Stimulated activated naive CD8-positive, alpha-beta T cell treated with anti-CD3 and anti-CD28 coated beads, Interleukin-15, Interleukin-2, amounts not matched to agents 100 ng/mL and 50 ng/mL, for 24 hours (primary cell): Measurements from ENCODE around the gene CLDND2.
"Not testable (repeated sequence)": the region's sequence is repeated elsewhere in the genome, so short reads cannot be mapped to it uniquely, and the experiment has no call there.

Experiments used
- H3K27ac Mint-ChIP-seq: one replicate; pipeline ENCODE4 v1.8.0; 2021; ENCODE audit warnings: mild to moderate bottlenecking, mixed read lengths
- H3K27me3 Mint-ChIP-seq: one replicate; pipeline ENCODE4 v1.8.0; 2021; ENCODE audit warnings: mixed read lengths
- H3K36me3 Mint-ChIP-seq: one replicate; pipeline ENCODE4 v1.8.0; 2021; ENCODE audit warnings: low read depth, mixed read lengths
- H3K4me1 Mint-ChIP-seq: one replicate; pipeline ENCODE4 v1.8.0; 2021; ENCODE audit warnings: low read depth, mixed read lengths
- H3K4me3 Mint-ChIP-seq: one replicate; pipeline ENCODE4 v1.8.0; 2021; ENCODE audit warnings: mild to moderate bottlenecking, mixed read lengths
- H3K9me3 Mint-ChIP-seq: one replicate; pipeline ENCODE4 v1.8.0; 2021; ENCODE audit warnings: mixed read lengths

Gene CLDND2

GRCh38 chr19:51368366-51369282 is at the start of gene CLDND2:
CLDND2 (minus strand) TSS chr19:51369003; CDS start chr19:51368577, 426 bp downstream.
- peaks cover 36% of the 10 kb centered on the region for H3K36me3 Mint-ChIP-seq
- H3K4me1 Mint-ChIP-seq: peaks cover 76% of the 10 kb centered on the region

GRCh38 chr19:51417810-51418157 is 49.0 kb upstream of the CLDND2 start:
- Mint-ChIP-seq H3K4me1 (peaks cover 32% of the 10 kb centered on the region), H3K36me3 (no peaks in the 10 kb centered on the region), H3K27ac (peak overlapping the region; percentile 63), H3K4me3 (no peak overlapping the region), H3K9me3 (no peaks in the 10 kb centered on the region), H3K27me3 (peaks cover 6% of the 10 kb centered on the region)

More at GRCh38 chr19:51368366-51369282, at the start of gene CLDND2:
- Mint-ChIP-seq H3K27ac (peak within 1 kb of the TSS; percentile 94), H3K27me3 (no peaks in the 10 kb centered on the region), H3K9me3 (no peaks in the 10 kb centered on the region), H3K4me3 (peak within 1 kb of the TSS; percentile 94)

- Mint-ChIP-seq H3K9me3 (no peaks in the 10 kb centered on the region), H3K4me3 (peak within 1 kb of the TSS; percentile 66), H3K4me1 (peaks cover 32% of the 10 kb centered on the region), H3K27ac (peak within 1 kb of the TSS; percentile 63), H3K36me3 (no peaks in the 10 kb centered on the region), H3K27me3 (peaks cover 6% of the 10 kb centered on the region)
Measured at GRCh38 chr19:51417107-51417809, 48.5 kb upstream of the CLDND2 start, which contains the start of gene SIGLEC10. SIGLEC10 (minus strand) TSS chr19:51417642; CDS start chr19:51417581, 61 bp downstream.

GRCh38 chr19:51416422-51416821 is 47.6 kb upstream of the CLDND2 start:
- not testable (repeated sequence) for H3K27me3 Mint-ChIP-seq, H3K4me3 Mint-ChIP-seq, H3K9me3 Mint-ChIP-seq, H3K27ac Mint-ChIP-seq, H3K36me3 Mint-ChIP-seq
- peaks cover 27% of the 10 kb centered on the region for H3K4me1 Mint-ChIP-seq

GRCh38 chr19:51415187-51415586 is 46.4 kb upstream of the CLDND2 start:
- H3K27me3 Mint-ChIP-seq: peaks cover 6% of the 10 kb centered on the region
- H3K4me3 Mint-ChIP-seq: no peak overlapping the region
- H3K36me3 Mint-ChIP-seq: no peaks in the 10 kb centered on the region
- no peaks in the 10 kb centered on the region for H3K9me3 Mint-ChIP-seq
- H3K4me1 Mint-ChIP-seq: peaks cover 23% of the 10 kb centered on the region
- H3K27ac Mint-ChIP-seq: no peak overlapping the region

- peaks cover 14% of the 10 kb centered on the region for H3K4me1 Mint-ChIP-seq
- no peak overlapping the region for H3K4me3 Mint-ChIP-seq
- H3K9me3 Mint-ChIP-seq: no peaks in the 10 kb centered on the region
- peaks cover 3% of the 10 kb centered on the region for H3K27me3 Mint-ChIP-seq
- H3K27ac Mint-ChIP-seq: no peak overlapping the region
- no peaks in the 10 kb centered on the region for H3K36me3 Mint-ChIP-seq
Measured at GRCh38 chr19:51410950-51411748, 42.3 kb upstream of the CLDND2 start.

GRCh38 chr19:51407511-51408131 is 38.8 kb upstream of the CLDND2 start:
- H3K4me1 Mint-ChIP-seq: peaks cover 14% of the 10 kb centered on the region
- H3K9me3 Mint-ChIP-seq: peaks cover 4% of the 10 kb centered on the region
- H3K4me3 Mint-ChIP-seq: no peak overlapping the region
- H3K27me3 Mint-ChIP-seq: peaks cover 3% of the 10 kb centered on the region
- H3K27ac Mint-ChIP-seq: no peak overlapping the region
- H3K36me3 Mint-ChIP-seq: peaks cover 9% of the 10 kb centered on the region

- Mint-ChIP-seq H3K4me1 (peaks cover 28% of the 10 kb centered on the region), H3K36me3 (peaks cover 18% of the 10 kb centered on the region)
Measured at GRCh38 chr19:51402117-51402516, 33.3 kb upstream of the CLDND2 start.

GRCh38 chr19:51399936-51400335 is 31.1 kb upstream of the CLDND2 start:
- not testable (repeated sequence) for H3K27me3 Mint-ChIP-seq, H3K27ac Mint-ChIP-seq, H3K4me3 Mint-ChIP-seq
- peaks cover 24% of the 10 kb centered on the region for H3K36me3 Mint-ChIP-seq
- H3K9me3 Mint-ChIP-seq: peaks cover 11% of the 10 kb centered on the region
- peaks cover 45% of the 10 kb centered on the region for H3K4me1 Mint-ChIP-seq

More at GRCh38 chr19:51402117-51402516, 33.3 kb upstream of the CLDND2 start:
- Mint-ChIP-seq H3K4me3 (no peak overlapping the region), H3K27ac (no peak overlapping the region), H3K27me3 (no peaks in the 10 kb centered on the region), H3K9me3 (peaks cover 11% of the 10 kb centered on the region)

- Mint-ChIP-seq H3K4me3 (no peak overlapping the region), H3K27me3 (no peaks in the 10 kb centered on the region), H3K4me1 (peaks cover 52% of the 10 kb centered on the region), H3K9me3 (peaks cover 11% of the 10 kb centered on the region), H3K27ac (no peak overlapping the region), H3K36me3 (peaks cover 27% of the 10 kb centered on the region)
Measured at GRCh38 chr19:51399231-51399630, 30.4 kb upstream of the CLDND2 start.

- Mint-ChIP-seq H3K4me3 (no peak overlapping the region), H3K9me3 (peaks cover 11% of the 10 kb centered on the region), H3K27me3 (no peaks in the 10 kb centered on the region), H3K36me3 (peaks cover 24% of the 10 kb centered on the region), H3K4me1 (peaks cover 59% of the 10 kb centered on the region), H3K27ac (no peak overlapping the region)
Measured at GRCh38 chr19:51398096-51398704, 29.4 kb upstream of the CLDND2 start.

GRCh38 chr19:51397453-51397852 is 28.6 kb upstream of the CLDND2 start:
- not testable (repeated sequence) for H3K27ac Mint-ChIP-seq, H3K9me3 Mint-ChIP-seq, H3K27me3 Mint-ChIP-seq, H3K4me3 Mint-ChIP-seq
- Mint-ChIP-seq H3K36me3 (peaks cover 17% of the 10 kb centered on the region), H3K4me1 (peaks cover 66% of the 10 kb centered on the region)

- peaks cover 9% of the 10 kb centered on the region for H3K36me3 Mint-ChIP-seq
- H3K27ac Mint-ChIP-seq: peak overlapping the region; percentile 79
- H3K9me3 Mint-ChIP-seq: no peaks in the 10 kb centered on the region
- peak overlapping the region; percentile 97 for H3K4me3 Mint-ChIP-seq
- no peaks in the 10 kb centered on the region for H3K27me3 Mint-ChIP-seq
- H3K4me1 Mint-ChIP-seq: peaks cover 73% of the 10 kb centered on the region
Measured at GRCh38 chr19:51396175-51396574, 27.4 kb upstream of the CLDND2 start.
